HG03460 (cell line): Measurements from ENCODE around the gene FOXF1.

Experiments used
- ATAC-seq: cut with Tn5 transposase; IDR thresholded peaks from one replicate; pipeline ENCODE4 v1.9.1; 2021; ENCODE audit not compliant: unreplicated experiment

FOXF1 gene

GRCh38 chr16:86531641-86532525, 21.6 kb downstream of the FOXF1 start:
- no peak for ATAC-seq

DNA sequence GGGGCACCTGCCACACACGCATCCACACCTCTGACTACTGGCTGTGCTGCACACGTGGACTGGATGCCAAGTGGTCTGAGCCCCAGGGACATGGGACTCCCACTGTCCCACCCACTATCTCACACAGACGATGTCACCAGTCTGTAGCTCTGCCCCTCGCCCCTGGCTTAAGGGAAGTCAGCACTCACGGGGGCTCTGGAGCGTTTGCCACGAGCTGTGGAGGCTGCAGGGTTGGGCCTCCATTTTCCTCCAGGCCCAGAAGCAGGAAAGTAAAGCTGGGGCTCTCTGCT, 22.1 kb downstream of the FOXF1 start:
- no peak for ATAC-seq

DNA sequence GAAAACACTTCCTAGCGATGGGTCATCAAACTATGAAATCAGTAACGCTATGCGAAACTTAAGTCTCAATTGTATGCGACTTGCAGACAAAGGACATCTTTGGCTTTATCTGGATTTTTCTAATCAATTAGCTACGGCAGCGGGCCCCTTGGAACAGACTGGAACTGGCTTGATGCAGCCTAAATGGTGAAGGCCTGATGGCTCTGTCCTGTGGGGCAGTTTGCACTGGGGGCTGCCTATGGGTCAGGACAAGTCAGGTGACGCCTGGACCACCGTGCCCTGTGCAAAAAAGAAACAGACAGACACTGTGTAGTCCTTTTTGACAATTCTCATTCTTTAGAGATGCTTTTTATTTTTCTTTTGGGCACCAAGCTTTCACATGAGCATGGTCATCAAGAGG, 22.7 kb downstream of the FOXF1 start:
- no peak for ATAC-seq

DNA sequence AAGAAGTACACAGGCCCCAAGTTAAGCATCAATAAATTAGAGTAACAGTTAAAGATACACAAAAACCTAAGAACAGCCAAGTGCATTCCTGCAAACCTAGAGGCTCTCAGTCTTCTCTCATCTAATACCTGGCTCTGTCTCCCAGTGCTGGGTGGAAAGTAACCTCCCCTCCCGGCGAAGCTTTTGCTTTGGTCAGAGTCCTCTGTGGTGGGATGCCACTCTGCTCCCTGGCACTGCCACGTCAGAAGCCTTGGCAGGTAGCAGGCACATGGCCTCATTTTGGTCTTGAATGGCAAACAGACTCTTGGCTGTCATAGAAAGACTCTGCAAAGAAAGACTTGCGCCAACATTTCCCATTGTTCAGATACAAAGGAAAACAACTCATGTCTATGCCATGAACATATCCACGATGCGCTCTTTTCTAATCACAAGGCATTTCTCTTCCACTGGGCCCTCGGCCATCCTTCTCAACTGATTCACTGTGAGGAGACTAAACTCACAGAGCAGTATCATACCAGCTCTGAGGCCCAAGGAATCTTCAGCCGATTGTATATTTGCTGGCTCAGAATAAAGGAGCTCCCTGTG, 23.5 kb downstream of the FOXF1 start:
- ATAC-seq: no peak

DNA sequence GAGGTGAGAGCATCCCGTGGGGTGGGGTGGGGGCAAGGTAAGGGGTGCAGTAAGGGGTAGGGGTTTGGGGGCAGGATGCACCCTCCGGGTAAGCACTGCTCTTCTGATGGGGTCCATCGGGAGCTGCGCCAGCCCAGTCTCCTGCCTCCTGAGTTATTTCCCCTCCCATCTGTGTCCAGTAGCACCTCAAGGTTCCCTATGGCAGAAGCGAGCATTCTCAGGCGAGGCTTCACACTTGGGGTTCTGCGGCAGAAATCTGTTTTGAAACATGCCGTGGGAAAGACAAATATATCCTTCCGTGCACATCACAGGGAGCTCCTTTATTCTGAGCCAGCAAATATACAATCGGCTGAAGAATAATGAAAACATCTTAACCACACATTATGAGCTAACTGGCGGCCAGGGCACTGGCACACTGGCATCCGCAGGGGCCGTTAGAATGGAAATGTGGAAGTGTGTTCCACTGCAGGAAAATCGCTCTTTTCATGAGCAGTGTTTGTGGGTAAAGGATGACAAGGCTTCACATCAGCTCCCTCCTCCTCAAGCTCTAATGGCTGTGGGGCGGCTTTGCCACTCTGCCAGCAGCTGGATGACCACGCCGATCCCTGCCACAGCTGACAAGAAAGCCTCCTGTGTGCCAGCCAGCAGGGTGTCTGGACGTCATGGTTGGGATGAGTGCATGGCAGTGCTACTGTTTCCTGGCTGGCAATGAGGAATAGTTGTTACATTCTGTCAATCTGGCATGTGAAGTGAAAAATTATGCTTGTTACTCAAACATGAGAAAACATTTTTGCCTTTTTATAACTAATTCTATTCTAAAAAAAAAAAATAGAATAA, 24.7 kb downstream of the FOXF1 start:
- ATAC-seq: no peak

DNA sequence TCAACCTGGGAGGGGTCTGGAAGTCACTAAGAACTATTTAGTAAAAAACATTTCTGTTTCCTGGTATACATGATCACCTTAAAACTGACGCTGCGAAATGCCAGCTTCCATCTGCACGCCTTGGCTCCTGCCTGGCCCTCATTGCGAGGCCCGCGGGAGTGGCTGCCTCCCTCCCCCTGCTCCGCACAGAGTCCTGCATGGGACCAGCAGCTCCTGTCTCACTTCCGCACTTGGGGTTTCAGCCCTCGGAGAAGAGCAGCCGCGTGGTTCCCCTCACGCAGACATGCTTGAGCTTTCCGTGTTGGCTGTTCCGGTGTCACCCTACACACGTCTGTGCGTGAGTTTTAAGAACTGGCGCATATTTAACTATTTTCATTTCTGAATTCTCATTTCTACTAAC, 26.3 kb downstream of the FOXF1 start:
- no peak for ATAC-seq

- ATAC-seq: no peak
Observed at GRCh38 chr16:86537486-86537885, 27.2 kb downstream of the FOXF1 start.

DNA sequence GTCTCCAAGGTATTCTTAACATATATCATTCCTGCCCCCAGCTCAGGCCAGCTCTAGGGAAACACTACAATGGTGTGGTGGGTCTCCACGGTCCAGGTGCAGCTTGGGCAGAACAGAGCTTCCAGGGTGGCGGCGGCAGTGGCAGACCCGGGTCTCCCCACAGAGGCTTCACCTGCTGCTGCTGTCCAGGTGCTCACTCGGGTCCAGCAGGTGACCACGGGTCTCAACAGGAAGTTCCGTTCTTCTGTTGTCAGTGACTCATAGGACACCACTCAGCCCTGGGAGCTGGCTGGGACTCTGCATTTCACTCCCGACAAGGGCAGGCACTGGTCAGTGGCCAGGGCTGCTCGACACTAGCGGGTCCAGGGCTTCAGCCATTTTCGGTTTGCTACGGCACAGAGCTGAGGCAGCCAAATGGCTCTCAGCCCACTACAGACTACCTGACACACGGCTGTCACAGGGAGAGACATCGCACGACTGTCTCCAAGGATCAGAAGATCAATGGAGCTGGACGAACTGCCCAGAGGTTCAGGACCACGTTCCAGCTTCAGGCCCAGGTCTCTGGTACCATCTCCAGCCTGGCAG, 28.0 kb downstream of the FOXF1 start:
- no peak for ATAC-seq

GRCh38 chr16:86540894-86541293, 30.6 kb downstream of the FOXF1 start:
- ATAC-seq: no peak

DNA sequence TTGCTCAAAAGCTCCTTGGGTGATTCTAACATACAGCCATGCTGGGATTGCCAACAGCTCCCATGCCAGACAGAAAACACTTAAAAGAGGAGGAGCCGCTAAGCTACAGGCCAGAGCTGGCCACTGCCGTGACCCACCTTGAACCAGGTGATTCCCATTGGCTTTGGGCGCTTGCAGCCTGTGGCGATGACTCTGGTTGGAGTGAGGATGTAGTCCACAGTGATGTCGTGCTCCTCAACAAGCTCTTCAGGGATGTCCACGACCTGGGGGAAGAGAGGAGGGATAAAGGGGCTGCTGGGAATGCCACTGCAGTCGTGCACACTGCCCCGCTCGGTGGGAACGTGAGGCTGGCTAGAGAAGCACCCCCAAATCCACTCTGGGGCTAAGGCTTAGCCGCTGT, 31.2 kb downstream of the FOXF1 start:
- no peak for ATAC-seq

- no peak for ATAC-seq
Observed at GRCh38 chr16:86542756-86543750, 32.7 kb downstream of the FOXF1 start.

- no peak for ATAC-seq
Observed at GRCh38 chr16:86545481-86545880, 35.2 kb downstream of the FOXF1 start.

DNA sequence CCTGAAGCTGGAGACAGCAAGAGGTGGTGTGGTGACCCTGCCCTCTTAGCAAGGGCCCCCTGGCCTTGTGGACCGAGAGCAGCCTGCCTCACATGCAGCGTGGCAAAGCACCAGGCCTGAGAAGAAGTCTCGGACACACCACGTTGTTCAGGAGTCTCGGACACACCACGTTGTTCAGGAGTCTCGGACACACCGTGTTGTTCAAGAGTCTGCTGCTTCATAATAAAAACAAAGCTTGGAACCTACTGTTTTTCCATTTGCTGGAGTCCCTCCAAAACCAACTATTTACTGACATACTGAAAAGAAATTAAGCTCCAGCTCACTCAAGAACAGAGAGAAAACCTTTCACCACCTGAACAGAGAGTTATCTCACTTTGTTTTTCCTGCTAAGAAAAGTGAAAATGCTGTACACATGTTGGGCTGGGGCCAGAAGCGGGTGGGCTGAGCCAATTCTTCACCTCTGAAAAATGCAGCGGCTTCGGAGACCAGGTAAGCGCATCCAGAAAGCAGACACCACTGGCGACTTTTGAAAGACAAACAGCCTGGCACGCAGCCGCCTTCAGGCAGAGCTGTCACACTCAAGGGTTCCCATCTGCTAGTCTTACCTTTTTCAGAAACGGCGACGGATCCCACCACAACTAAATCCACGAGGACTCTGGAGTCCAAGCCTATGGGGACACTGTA, 35.8 kb downstream of the FOXF1 start:
- ATAC-seq: no peak

DNA sequence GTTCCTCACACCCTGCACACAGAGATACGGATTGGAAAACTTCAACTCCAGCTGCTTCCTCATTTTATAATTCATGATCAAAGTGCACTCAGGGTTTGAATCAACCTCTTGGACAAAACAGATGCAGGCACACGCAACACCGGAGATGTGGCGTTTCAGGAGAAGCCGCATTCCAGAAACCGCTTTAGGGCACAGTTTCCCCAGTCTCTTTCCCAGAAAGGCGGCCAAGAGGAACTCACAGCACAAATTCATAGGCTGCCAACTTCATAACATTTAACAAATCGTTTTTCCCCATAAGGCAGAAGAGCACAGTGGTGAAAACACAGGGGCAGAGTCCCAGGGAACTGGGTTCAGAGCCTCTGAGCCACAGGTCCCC, 36.3 kb downstream of the FOXF1 start:
- no peak for ATAC-seq

DNA sequence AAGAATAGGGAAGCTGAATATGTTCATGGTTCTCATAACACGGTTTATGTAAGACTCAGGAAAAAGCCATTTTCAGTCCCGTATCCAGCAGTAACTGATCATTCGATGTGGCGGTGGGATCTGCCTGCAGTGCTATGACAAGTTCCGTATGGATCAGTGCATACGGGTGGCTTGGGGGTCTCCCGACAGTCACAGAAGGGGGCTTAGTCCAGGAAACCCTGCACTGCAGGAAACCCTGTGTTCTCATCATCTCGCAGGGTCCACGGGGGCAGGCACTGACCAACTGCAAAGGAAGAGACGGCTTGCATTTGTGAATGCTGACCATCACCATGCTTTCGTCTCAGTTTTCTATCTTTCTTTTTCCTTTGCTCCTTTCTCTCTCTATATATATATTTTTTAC, 37.0 kb downstream of the FOXF1 start:
- no peak for ATAC-seq

- no peak for ATAC-seq
Observed at GRCh38 chr16:86549076-86549892, 39.0 kb downstream of the FOXF1 start.

GRCh38 chr16:86549893-86550190, 39.5 kb downstream of the FOXF1 start:
- no peak for ATAC-seq

GRCh38 chr16:86550281-86550680, 40.0 kb downstream of the FOXF1 start:
- ATAC-seq: no peak

DNA sequence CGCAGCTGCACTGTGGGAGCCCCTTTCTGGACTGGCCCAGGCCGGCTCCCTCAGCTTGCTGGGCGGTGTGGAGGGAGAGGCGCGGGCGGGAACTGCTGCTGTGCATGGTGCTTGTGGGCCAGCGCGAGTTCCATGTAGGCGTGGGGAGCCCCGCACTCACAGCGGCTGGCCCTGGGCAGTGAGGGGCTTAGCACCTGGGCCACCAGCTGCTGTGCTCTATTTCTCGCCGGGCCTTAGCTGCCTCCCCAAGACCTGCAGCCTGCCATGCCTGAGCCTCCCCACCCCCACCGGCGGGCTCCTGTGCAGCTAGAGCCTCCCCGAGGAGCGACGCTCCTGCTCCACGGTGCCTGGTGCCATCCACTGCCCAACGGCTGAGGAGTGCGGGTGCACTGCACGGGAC, 43.0 kb downstream of the FOXF1 start:
- no peak for ATAC-seq
